K562 (cell line): ENCODE results near the gene SATB2.

Source experiments
- TCF7 ChIP-seq: sonication (generic); IDR thresholded peaks from 2 replicates; pipeline ENCODE4 v1.6.1; 2016; ENCODE audit warnings: antibody characterized with exemption, borderline replicate concordance
- ZNF263 ChIP-seq: sonication (generic); formaldehyde crosslinking; IDR thresholded peaks from 2 replicates; pipeline ENCODE4 v1.8.0; 2022; ENCODE audit warnings: mild to moderate bottlenecking, missing genetic modification reagents, borderline replicate concordance

GRCh38 chr2:199315299-199316179, 142.2 kb downstream of the SATB2 start:
- TF ChIP-seq ZNF263 (CRISPR knock-in tag) (no peak), TCF7 (peak; percentile 86)
